ENCODE results near the gene RHBDF2.
A peak's percentile ranks its signal among the peaks of the same experiment; 100 is the strongest.

The RHBDF2 gene

GRCh38 chr17:76499267-76499667, 2.0 kb downstream of the RHBDF2 start:
- no peak for DNase-seq

GRCh38 chr17:76498876-76499251, 2.4 kb downstream of the RHBDF2 start:
- DNase-seq = no peak

- peak; percentile 74 to 91 for DNase-seq
Observed at GRCh38 chr17:76497979-76498875, 3.0 kb downstream of the RHBDF2 start.

DNA sequence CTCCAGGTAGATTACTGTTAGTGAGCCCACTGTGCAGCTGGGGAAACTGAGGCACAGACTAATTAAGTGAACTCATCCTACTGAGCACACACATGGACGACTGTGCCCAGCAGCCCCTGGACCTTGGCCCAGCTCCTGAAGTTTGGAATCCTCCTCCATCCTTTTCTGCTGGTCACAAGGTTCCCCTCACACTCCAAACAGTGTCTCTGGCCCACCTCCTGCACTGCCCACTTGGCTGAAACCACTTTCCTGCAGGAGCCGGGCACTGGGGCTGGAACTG, 3.6 kb downstream of the RHBDF2 start:
- DNase-seq = no peak

DNA sequence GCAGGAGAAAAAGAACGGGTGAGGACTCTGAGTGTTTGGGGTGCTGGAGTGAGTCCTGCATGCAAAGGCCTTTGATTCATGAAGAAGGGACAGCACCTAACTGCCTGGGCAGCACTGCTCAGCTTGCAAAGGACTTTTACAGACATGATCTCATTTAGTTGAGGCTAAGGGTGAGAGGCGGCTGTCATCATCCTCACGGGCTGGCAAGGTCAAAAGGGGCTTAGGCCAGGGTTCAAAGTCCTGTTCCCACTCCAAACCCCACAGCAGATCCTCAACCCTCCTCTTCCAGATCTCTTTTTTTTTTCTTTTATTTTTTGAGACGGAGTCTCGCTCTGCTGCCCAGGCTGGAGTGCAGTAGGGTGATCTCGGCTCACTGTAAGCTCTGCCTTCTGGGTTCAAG, 4.8 kb downstream of the RHBDF2 start:
- DNase-seq = no peak

DNA sequence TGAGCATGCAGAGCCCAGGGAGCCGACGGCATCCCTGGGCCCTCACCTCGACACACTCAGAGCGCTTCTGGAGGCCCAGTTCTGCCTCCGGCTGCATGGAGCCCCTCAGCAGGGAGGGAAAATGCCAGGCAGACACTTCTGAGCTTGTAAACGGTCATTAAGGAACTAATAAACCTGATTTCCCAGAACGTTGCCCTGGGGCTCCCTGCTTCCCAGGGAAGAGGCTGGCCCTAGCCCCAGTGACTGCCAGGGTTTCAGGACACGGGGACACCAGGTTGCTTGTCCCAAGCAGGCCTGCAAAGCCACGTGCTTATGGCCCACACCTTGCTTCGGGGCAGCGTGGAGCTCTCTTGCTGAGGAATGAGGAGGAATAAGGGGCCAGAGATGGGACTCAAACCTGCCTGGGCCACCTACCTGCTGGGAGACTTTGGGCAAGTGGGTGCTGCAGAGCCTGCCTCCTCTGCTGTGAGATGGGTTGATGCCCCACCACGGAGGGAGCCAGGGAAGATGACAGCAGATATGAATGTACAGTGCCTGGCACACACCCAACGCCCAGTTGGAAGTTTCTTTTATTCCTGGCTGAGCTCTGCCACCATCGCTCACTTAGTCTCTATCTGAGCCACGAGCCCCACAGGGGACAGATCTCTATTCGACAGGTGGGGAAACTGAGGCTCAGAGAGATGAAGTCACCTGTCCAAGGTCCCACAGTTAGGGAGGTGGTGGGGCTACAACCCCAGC, 5.4 kb downstream of the RHBDF2 start:
- no peak for DNase-seq

DNA sequence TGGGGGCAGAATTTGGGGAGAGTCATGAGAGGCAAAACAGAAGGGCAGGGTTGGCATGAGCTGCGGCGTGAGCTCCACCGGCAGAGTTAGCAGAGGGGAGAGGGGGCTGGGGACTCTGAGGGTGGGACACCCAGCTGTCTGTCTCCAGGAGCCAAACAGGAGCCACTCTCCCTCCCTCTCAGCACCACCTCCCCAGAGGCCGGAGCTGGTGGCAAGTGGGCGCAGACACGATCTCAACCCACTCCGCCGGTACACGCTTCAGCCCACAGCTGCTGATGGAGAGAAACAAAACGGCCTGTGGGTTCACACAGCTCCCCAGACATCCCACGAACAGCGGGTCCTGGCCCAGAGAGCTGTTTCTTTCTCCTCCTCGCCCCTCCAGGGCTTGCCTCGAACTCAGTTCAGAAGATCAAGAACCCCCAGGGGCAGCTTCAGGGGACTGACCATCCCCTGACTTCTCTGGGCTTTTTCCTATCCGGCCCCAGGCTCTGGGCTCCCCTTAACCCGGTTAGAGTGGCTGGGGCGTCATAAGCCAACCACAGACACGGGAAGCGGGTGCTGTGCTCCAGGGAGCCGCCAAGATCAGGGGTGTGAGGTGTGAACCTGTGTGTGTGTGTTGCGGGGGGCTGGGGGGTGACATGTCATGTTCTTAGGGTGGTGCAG, 7.6 kb downstream of the RHBDF2 start:
- DNase-seq = no peak

- no peak for DNase-seq
Observed at GRCh38 chr17:76492989-76493501, 8.2 kb downstream of the RHBDF2 start.

GRCh38 chr17:76492123-76492988, 8.9 kb downstream of the RHBDF2 start:
- peak in 1 of 2 experiments; percentile 52 for DNase-seq

- DNase-seq = no peak
Observed at GRCh38 chr17:76491271-76492122, 9.7 kb downstream of the RHBDF2 start.

- DNase-seq = no peak
Observed at GRCh38 chr17:76490112-76490710, 11.0 kb downstream of the RHBDF2 start.

DNA sequence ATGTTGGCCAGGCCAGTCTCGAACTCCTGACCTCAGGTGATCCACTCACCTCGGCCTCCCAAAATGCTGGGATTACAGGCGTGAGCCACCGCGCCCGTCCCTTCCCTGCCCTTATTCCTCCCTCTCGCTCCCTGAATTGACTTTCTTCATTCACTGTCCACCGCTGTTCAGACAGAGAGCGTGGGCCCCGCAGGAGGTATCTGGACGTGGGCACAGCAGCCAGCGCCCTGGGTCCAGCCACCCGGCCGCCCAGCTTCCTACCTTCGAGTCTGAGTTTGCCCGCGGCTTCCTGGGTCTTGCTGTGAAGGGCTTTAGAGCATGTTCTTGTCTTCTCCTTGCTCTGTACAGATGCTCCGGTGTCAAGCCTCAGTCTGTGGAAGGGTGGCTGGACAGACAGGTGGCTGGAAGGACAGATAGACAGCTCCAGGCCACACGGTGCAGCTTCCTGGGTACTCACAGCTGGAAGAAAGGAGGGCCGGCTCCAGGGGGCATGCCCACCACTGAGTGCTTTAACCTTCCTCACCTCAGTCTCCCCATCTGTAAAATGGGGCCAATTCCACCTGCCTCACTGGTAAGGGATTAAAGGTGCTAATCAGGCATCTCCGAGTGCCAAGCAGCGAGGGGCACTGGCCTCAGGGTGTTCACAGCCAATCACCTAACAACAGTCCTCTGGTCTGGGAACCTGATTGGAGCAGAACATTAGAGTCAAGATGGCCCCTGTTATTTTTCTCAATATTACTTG, 13.6 kb downstream of the RHBDF2 start:
- no peak for DNase-seq

DNA sequence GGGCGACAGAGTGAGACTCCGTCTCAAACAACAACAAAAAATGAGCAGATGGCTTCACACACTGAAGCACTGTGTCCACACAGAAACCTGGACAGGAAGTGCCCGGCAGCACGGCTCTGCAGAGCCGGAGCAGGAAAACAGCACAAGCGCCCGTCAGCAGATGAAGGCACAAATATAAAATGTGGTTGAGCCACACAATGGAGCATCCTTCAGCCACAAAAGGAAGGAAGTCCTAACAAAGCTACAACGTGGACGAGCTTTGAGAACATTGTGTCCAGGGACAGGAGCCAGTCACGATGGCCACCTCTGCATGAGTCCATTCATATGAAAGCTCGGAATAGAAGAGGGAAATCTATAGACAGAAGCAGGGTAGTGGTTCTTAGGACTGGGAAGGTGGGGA, 15.7 kb downstream of the RHBDF2 start:
- no peak for DNase-seq

GRCh38 chr17:76484228-76484725, 16.9 kb downstream of the RHBDF2 start:
- no peak for DNase-seq

DNA sequence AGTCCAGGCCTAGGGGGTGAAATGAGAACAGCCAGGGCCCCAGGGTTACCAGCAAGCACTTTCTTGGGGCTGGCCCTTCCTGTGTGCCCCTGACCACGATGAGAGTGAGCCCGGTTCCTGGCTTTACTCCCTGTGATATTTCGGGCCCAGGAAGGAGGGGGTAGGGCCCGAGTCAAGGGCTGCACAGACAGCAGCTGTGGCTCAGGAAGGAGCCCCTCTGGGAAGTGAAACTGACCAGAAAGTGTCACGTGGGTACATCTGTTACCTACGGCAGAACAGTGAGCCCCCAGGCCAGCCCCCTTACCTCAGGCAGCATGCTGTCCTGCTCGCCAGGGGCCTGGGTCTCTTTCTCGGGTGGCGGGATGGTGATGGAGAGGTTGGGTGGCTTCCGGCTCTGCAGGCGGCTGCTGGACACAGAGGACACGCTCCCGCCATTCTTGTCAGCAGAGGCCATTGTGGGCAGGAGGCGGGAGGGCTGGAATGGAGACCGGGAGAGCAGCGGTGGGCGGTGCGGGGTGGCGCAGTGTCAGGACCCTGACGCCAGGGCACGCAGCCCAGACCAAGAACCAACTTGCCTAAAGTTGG, 20.1 kb downstream of the RHBDF2 start:
- DNase-seq = no peak

GRCh38 chr17:76480632-76481031, 20.6 kb downstream of the RHBDF2 start:
- no peak for DNase-seq

DNA sequence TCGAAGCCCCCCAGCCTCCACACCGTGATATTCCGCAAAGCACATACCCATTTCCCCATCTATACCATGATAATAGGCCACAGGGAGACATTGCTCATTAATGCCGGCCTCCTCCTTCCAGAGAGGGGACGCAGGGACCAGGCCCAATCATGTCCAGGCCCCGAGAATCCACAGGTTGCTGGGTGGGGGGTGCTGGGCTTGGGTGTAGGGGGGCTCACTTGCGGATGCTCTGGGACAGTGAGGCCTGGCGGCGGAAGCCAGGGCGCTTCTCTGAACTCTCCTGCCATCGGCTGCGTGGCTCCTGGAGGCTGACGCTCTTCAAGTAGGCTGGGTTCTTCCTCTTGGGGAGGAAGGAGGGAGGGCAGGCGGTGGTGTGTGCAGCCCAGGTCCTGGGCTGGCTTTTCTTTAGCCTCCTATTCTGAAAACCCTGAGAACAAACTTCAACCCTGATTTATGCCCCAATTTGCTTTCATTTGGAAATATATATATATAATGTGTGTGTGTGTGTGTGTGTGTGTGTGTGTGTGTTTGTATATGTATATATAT, 21.6 kb downstream of the RHBDF2 start:
- DNase-seq = no peak

GRCh38 chr17:76478730-76479514, 22.3 kb downstream of the RHBDF2 start:
- DNase-seq = no peak

- DNase-seq = no peak
Observed at GRCh38 chr17:76478097-76478496, 23.1 kb downstream of the RHBDF2 start.
